Measurements from ENCODE around the gene MRPS6. TPM values are rescaled to one million over a fixed set of nuclear protein-coding genes. Genes with fewer than 3 reads are reported as not detected.
A peak's percentile ranks its signal among the peaks of the same experiment; 100 is the strongest.

MRPS6 gene
- total RNA-seq, 1 experiment from 2014 or later: 109 TPM

DNA sequence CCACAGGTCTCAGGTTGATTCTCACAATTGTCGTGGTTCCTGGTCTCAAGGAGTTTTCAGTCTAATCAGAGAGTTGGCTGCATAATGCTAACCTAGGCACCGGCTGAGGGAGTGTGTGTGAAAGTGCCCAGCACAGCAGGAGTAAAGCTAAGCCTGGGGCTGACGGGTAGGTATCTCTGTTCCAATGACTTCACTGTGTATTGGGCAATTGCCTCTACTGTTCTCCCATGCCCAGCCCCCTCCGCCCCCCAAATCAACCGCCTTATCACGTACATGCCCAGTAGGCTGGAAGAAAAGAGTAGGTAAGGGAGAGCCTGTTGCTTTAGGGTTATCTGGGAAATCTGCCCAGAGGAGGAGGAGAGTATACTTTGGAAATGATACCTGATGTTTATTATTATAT lies 54.7 kb downstream of the MRPS6 start:
- no peaks in the 10 kb centered on the region for H3K36me3 ChIP-seq (ENCODE audit: control insufficient read depth, insufficient read depth, low read length)
- peaks cover 49% of the 10 kb centered on the region for H3K4me1 ChIP-seq (ENCODE audit: control insufficient read depth, insufficient read depth, low read length)
- in situ Hi-C loops (cut with HindIII; ENCODE audit: low pct_unique_long_range_greater_than_20kb, low sequenced_read_pairs): no loop called here
- intact Hi-C loops (cut with micrococcal nuclease; ENCODE audit: unreplicated experiment): no loop called here
- BruUV-seq (replicated peaks): no TSS peak
- no peaks in the 10 kb centered on the region for H3K9me3 ChIP-seq (ENCODE audit: control insufficient read depth, insufficient read depth, low read depth, low read length)
- ChIA-PET POLR2A (no interaction called here), CTCF (no interaction called here)
- H3K27me3 ChIP-seq (ENCODE audit: control insufficient read depth, insufficient read depth, low read length): no peaks in the 10 kb centered on the region
- H3K4me3 ChIP-seq (ENCODE audit: low read depth in 2 of 2, low read length in 2 of 2): no peak overlapping the region
- ATAC-seq: no peak
- no peak overlapping the region; the same call in none of the 2 replicates for H3K27ac ChIP-seq (ENCODE audit: low read length)
- TF ChIP-seq SIN3A (IDR thresholded peaks at IDR 0.05; ENCODE audit: borderline replicate concordance, insufficient read depth, low read depth, low read length) (no peak), TCF7L2 (IDR thresholded peaks at IDR 0.05; ENCODE audit: low read depth, low read length) (no peak), POLR2AphosphoS5 (IDR thresholded peaks at IDR 0.05; ENCODE audit: low read depth, low read length) (no peak)
- TF ChIP-seq, protein P1, sequence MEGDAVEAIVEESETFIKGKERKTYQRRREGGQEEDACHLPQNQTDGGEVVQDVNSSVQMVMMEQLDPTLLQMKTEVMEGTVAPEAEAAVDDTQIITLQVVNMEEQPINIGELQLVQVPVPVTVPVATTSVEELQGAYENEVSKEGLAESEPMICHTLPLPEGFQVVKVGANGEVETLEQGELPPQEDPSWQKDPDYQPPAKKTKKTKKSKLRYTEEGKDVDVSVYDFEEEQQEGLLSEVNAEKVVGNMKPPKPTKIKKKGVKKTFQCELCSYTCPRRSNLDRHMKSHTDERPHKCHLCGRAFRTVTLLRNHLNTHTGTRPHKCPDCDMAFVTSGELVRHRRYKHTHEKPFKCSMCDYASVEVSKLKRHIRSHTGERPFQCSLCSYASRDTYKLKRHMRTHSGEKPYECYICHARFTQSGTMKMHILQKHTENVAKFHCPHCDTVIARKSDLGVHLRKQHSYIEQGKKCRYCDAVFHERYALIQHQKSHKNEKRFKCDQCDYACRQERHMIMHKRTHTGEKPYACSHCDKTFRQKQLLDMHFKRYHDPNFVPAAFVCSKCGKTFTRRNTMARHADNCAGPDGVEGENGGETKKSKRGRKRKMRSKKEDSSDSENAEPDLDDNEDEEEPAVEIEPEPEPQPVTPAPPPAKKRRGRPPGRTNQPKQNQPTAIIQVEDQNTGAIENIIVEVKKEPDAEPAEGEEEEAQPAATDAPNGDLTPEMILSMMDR (IDR thresholded peaks at IDR 0.05): no peak
- TF ChIP-seq, protein P2, sequence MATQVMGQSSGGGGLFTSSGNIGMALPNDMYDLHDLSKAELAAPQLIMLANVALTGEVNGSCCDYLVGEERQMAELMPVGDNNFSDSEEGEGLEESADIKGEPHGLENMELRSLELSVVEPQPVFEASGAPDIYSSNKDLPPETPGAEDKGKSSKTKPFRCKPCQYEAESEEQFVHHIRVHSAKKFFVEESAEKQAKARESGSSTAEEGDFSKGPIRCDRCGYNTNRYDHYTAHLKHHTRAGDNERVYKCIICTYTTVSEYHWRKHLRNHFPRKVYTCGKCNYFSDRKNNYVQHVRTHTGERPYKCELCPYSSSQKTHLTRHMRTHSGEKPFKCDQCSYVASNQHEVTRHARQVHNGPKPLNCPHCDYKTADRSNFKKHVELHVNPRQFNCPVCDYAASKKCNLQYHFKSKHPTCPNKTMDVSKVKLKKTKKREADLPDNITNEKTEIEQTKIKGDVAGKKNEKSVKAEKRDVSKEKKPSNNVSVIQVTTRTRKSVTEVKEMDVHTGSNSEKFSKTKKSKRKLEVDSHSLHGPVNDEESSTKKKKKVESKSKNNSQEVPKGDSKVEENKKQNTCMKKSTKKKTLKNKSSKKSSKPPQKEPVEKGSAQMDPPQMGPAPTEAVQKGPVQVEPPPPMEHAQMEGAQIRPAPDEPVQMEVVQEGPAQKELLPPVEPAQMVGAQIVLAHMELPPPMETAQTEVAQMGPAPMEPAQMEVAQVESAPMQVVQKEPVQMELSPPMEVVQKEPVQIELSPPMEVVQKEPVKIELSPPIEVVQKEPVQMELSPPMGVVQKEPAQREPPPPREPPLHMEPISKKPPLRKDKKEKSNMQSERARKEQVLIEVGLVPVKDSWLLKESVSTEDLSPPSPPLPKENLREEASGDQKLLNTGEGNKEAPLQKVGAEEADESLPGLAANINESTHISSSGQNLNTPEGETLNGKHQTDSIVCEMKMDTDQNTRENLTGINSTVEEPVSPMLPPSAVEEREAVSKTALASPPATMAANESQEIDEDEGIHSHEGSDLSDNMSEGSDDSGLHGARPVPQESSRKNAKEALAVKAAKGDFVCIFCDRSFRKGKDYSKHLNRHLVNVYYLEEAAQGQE (IDR thresholded peaks at IDR 0.05; ENCODE audit: insufficient read depth in 1 of 2, low read depth in 2 of 2, low read length in 1 of 2): no peak
- DNase-seq (ENCODE audit: low read depth, low spot score): no peak

DNA sequence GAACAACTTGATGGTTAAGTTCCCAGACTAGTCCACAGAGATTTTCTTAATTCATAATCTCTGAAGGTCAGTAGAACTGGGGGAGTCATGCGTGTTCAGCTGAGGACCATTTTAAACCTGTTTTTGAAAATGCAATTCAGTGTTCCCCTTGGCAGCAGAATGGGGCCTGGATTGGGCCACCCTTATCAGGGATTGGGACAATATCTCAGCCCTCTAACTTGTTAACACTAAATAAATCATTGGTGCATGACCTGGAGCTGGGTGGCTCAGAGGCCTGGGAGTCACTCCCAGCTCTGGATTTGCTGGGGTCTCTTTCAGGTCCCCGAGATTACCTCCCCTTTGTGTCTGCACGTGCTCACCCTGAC lies 55.3 kb downstream of the MRPS6 start:
- no TSS peak for BruUV-seq (replicated peaks)
- CTCF ChIA-PET: interaction anchor here (0.9 kb wide), 1 partner anchor 204 kb away, joined by 3 read pairs; no protein-coding TSS in a partner anchor
- Histone ChIP-seq H3K4me1 (ENCODE audit: control insufficient read depth, insufficient read depth, low read length) (peaks cover 49% of the 10 kb centered on the region), H3K4me3 (ENCODE audit: low read depth in 2 of 2, low read length in 2 of 2) (no peak overlapping the region), H3K27ac (ENCODE audit: low read length) (peak overlapping the region; percentile 71), H3K27me3 (ENCODE audit: control insufficient read depth, insufficient read depth, low read length) (no peaks in the 10 kb centered on the region), H3K36me3 (ENCODE audit: control insufficient read depth, insufficient read depth, low read length) (no peaks in the 10 kb centered on the region), H3K9me3 (ENCODE audit: control insufficient read depth, insufficient read depth, low read depth, low read length) (no peaks in the 10 kb centered on the region)
- intact Hi-C loops (cut with micrococcal nuclease; ENCODE audit: unreplicated experiment): no loop called here
- POLR2A ChIA-PET: no interaction called here
- ATAC-seq: peak; percentile 37
- in situ Hi-C loops (cut with HindIII; ENCODE audit: low pct_unique_long_range_greater_than_20kb, low sequenced_read_pairs): no loop called here
- no peak for TF ChIP-seq TCF7L2 (IDR thresholded peaks at IDR 0.05; ENCODE audit: low read depth, low read length)
- TF ChIP-seq, protein P2 (IDR thresholded peaks at IDR 0.05; ENCODE audit: insufficient read depth in 1 of 2, low read depth in 2 of 2, low read length in 1 of 2): no peak
- DNase-seq (ENCODE audit: low read depth, low spot score): no peak
